GM12878 (cell line): ENCODE data around the gene CD34. TPM values are rescaled to one million over a fixed set of nuclear protein-coding genes. Genes with fewer than 3 reads are reported as not detected.

ENCODE experiments used
- ATAC-seq: fragments of 200-7000 bp; cut with Tn5 transposase; 3 replicates; pipeline ENCODE4 v1.9.1; 2020; ENCODE audit warnings: mild to moderate bottlenecking, moderate library complexity
- BruUV-seq: library from RNA; stranded (reverse); fragments of 400-500 nt; replicated peaks from 2 replicates; lab custom pipeline; 2021; lab: Mats Ljungman, UMichigan
- CTCF ChIA-PET: fragments of 300-600 bp; sonication (Branson Sonifier 250); formaldehyde crosslinking; extraction: SDS; loops from one replicate; lab custom pipeline; 2021; ENCODE audit warnings: inconsistent platforms; lab: Yijun Ruan, JAX
- POLR2A ChIA-PET: fragments of 350-600 bp; formaldehyde crosslinking; extraction: SDS; loops from one replicate; lab custom pipeline; 2021; ENCODE audit warnings: inconsistent platforms; lab: Charles Lee
- RAD21 ChIA-PET: fragments of 300-600 bp; sonication (Branson Sonifier 250); formaldehyde crosslinking; loops from one replicate; lab custom pipeline; 2023; ENCODE audit warnings: antibody characterized with exemption; ENCODE audit not compliant: unreplicated experiment; lab: Charles Lee
- SMC1A ChIA-PET: fragments of 300-600 bp; sonication (Branson Sonifier 250); formaldehyde crosslinking; loops from one replicate; lab custom pipeline; 2023; ENCODE audit not compliant: unreplicated experiment, uncharacterized antibody; lab: Charles Lee
- DNase-seq: peaks from one replicate; pipeline ENCODE4 v3.0.0-alpha.2; 2011; ENCODE audit warnings: low read depth, low spot score
- FAIRE-seq: peaks from 3 replicates; lab custom pipeline; 2011; peaks lifted over from hg19 to GRCh38; lab: Jason Lieb, UNC
- H2AFZ ChIP-seq: 2 replicates; pipeline ENCODE4 v1.6.0; 2011; ENCODE audit warnings: low read depth, low read length, control low read depth; ENCODE audit not compliant: control insufficient read depth
- H3K27ac ChIP-seq: 2 replicates; pipeline ENCODE4 v1.5.1; 2011; ENCODE audit warnings: control low read depth; ENCODE audit not compliant: control insufficient read depth, insufficient read depth
- H3K27me3 ChIP-seq, 2 experiments: replicated peaks in 1 of 2; 2 replicates each; pipeline versions ENCODE4 v1.6.0 to v1.6.1; 2011; ENCODE audit warnings: low read length in 1 of 2; ENCODE audit not compliant: control insufficient read depth in 2 of 2, insufficient read depth in 2 of 2
- H3K36me3 ChIP-seq, 2 experiments: 2 replicates each; pipeline ENCODE4 v1.5.1; 2011; ENCODE audit warnings: low read length in 1 of 2; ENCODE audit not compliant: control insufficient read depth in 2 of 2, insufficient read depth in 2 of 2
- H3K4me1 ChIP-seq: 2 replicates; pipeline ENCODE4 v1.6.1; 2011; ENCODE audit warnings: mild to moderate bottlenecking, low read length, moderate library complexity, mixed read lengths; ENCODE audit not compliant: control insufficient read depth, insufficient read depth
- H3K4me2 ChIP-seq: 2 replicates; pipeline ENCODE4 v1.6.0; 2011; ENCODE audit warnings: control low read depth; ENCODE audit not compliant: control insufficient read depth, insufficient read depth
- H3K4me3 ChIP-seq: fragments of 200-600 bp; sonication (generic); 2 replicates; pipeline ENCODE4 v1.5.1; 2016
- H3K79me2 ChIP-seq: 2 replicates; pipeline ENCODE4 v1.6.0; 2011; ENCODE audit warnings: low read length; ENCODE audit not compliant: control insufficient read depth, insufficient read depth
- H3K9ac ChIP-seq: 2 replicates; pipeline ENCODE4 v1.8.0; 2011; ENCODE audit warnings: low read length, control low read depth, mixed read lengths; ENCODE audit not compliant: control insufficient read depth, insufficient read depth
- H3K9me3 ChIP-seq: replicated peaks from 3 replicates; pipeline ENCODE4 v1.5.1; 2011; ENCODE audit warnings: mild to moderate bottlenecking, low read length; ENCODE audit not compliant: control insufficient read depth, insufficient read depth
- H4K20me1 ChIP-seq: 2 replicates; pipeline ENCODE4 v1.6.0; 2011; ENCODE audit not compliant: control insufficient read depth, insufficient read depth
- ATF7 ChIP-seq: fragments of 450-650 bp; IDR thresholded peaks from 2 replicates; pipeline ENCODE4 v1.6.1; 2016; ENCODE audit warnings: low read depth, mild to moderate bottlenecking
- CBFB ChIP-seq: IDR thresholded peaks from 2 replicates; pipeline ENCODE4 v1.6.1; 2016; ENCODE audit warnings: antibody characterized with exemption, low read depth
- DPF2 ChIP-seq: fragments of 450-650 bp; IDR thresholded peaks from 2 replicates; pipeline ENCODE4 v1.6.1; 2017; ENCODE audit warnings: mild to moderate bottlenecking
- IKZF1 ChIP-seq: fragments of 450-650 bp; conservative IDR thresholded peaks from 2 replicates; pipeline ENCODE4 v1.6.1; 2017; ENCODE audit warnings: antibody characterized with exemption, mild to moderate bottlenecking
- MTA2 ChIP-seq: fragments of 450-650 bp; IDR thresholded peaks from 2 replicates; pipeline ENCODE4 v1.6.1; 2016; ENCODE audit warnings: low read depth, mild to moderate bottlenecking, moderate library complexity
- RUNX3 ChIP-seq: IDR thresholded peaks from 2 replicates; pipeline ENCODE4 v1.6.1; 2012; ENCODE audit warnings: low read length, inconsistent platforms
- SREBF2 ChIP-seq: IDR thresholded peaks from 2 replicates; pipeline ENCODE4 v1.6.1; 2012; ENCODE audit warnings: mild to moderate bottlenecking, low read length
- YY1 ChIP-seq: IDR thresholded peaks from 2 replicates; pipeline ENCODE4 v1.6.1; 2011; ENCODE audit warnings: low read depth, mild to moderate bottlenecking, low read length
- ZNF384 ChIP-seq: IDR thresholded peaks from 2 replicates; pipeline ENCODE4 v1.6.1; 2012; ENCODE audit warnings: low read depth, mild to moderate bottlenecking, low read length, improper control_type of control experiment, borderline replicate concordance
- ZNF622 ChIP-seq: fragments of 450-650 bp; IDR thresholded peaks from 2 replicates; pipeline ENCODE4 v1.6.1; 2017; ENCODE audit warnings: mild to moderate bottlenecking, inconsistent platforms
- WGBS: methylation state at CpG from one replicate; pipeline ENCODE4 v1.1.6; 2016; ENCODE audit warnings: low lambda C conversion rate; ENCODE audit not compliant: insufficient replicate concordance, insufficient coverage; ENCODE audit errors: missing lambda C conversion rate; 5-methylcytosine and 5-hydroxymethylcytosine counted together
- in situ Hi-C: fragments of 300-500 bp; cut with MboI; formaldehyde crosslinking; loops from 9 replicates; pipeline ENCODE4 v1.14.3; 2018; ENCODE audit warnings: mixed read lengths
- intact Hi-C: fragments of 100-400 bp; cut with micrococcal nuclease; formaldehyde crosslinking; loops from one replicate; pipeline ENCODE4 v1.14.2; 2022; ENCODE audit not compliant: unreplicated experiment
- polyA plus RNA-seq, 11 experiments: library from polyadenylated mRNA; depleted of rRNA in 4 of 11; unstranded in 6 of 11; stranded (reverse) in 5 of 11; fragments of >200 nt; fragmentation: Nextera tagmentation in 4 of 11; fragmentation: Illumina TruSeq in 1 of 11; extraction: Ambion mirVana in 4 of 11; extraction: Trizol in 1 of 11; gene quantifications; 1 replicate in 1 of 11; 2 replicates in 10 of 11; pipeline versions ENCODE4 v1.2.1 to v1.2.3, GENCODE V29; 2011 to 2016; ENCODE audit warnings: inconsistent platforms in 2 of 11, missing spikeins in 2 of 11, low read depth in 1 of 11
- total RNA-seq, 4 experiments: library from RNA; depleted of rRNA in 3 of 4; stranded (reverse); fragments of >200 nt in 3 of 4; fragmentation: Illumina TruSeq in 1 of 4; extraction: Trizol in 1 of 4; gene quantifications; 2 replicates each; pipeline versions ENCODE4 v1.2.1 to v1.2.3, GENCODE V29; 2013 to 2021

The CD34 gene
- total and polyA plus RNA-seq, 10 of the 15 experiments (the other 5 are each of a cell fraction or from before 2014, with no cell fraction given) = under 0.01 to 0.08 (median 0.02) TPM; not detected in 6

DNA sequence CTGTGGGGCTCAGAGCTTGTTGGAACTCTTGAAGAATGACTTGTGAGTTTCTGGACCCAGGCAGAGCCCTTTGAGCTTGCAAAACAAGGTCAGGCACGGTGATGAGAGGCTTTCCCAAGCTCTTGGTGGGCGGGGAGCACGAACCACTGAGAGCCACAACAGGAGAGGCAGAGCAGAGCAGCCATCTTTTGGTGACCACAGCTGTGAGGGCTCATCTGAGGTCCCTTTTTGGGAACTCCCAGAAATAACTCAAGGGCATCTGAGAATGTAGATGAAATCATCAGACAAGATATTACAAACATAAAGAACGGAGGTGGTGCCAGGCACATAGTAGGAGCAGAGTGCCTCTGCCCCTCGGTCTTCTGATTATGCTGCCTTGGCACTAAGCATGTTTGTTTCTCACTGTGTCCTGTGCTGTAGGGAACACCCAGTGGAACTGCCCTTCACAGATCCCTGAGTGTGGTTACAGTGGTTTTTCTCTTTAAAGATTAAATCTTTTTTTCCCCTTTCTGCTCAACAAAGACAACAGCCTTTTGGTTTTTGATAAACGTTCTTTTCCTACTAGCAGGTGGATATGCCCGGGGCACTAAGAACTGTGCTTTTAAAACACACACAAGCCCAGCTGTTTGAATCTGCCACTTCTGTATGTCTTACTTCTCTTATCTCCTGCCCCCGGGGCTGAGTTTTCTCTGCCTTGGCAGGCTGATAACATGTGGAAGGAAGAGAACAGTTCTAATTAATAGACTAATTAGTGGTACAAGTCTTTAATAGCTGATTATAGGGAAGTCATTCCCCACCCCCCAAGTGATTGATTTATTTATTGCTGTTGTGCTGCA lies 37.7 kb downstream of the CD34 start:
- FAIRE-seq = no peak
- TF ChIP-seq ZNF622 = no peak
- no peak for TF ChIP-seq SREBF2
- TF ChIP-seq CBFB = 0 out of 2 replicates have a peak, but pooled peaks have one; percentile 44
- no peak for TF ChIP-seq ATF7
- peak; percentile 72 for TF ChIP-seq RUNX3
- TF ChIP-seq YY1 = peak; percentile 88
- TF ChIP-seq DPF2 = peak; percentile 71
- peak; percentile 21; the same call in 1 of the 2 replicates for TF ChIP-seq MTA2
- TF ChIP-seq IKZF1 = peak; percentile 27; the same call in 1 of the 2 replicates
- TF ChIP-seq ZNF384 = no peak
- DNase-seq = no peak
- Histone ChIP-seq H2AFZ (peak overlapping the region; percentile 81), H3K27me3 (no peaks in the 10 kb centered on the region), H3K9me3 (no peaks in the 10 kb centered on the region), H3K27ac (no peak overlapping the region), H3K4me1 (peaks cover 24% of the 10 kb centered on the region), H3K4me3 (no peak overlapping the region), H3K4me2 (peak overlapping the region; percentile 6; the same call in 1 of the 2 replicates), H3K9ac (peak overlapping the region; percentile 20), H3K36me3 (no peaks in the 10 kb centered on the region), H4K20me1 (no peaks in the 10 kb centered on the region), H3K79me2 (peaks cover 7% of the 10 kb centered on the region)
- ChIA-PET CTCF (interaction anchor here (0.6 to 17.7 kb wide), 14 partner anchors 10 to 1211 kb away, joined by 3 to 821 read pairs (median 8); no protein-coding TSS in a partner anchor), POLR2A (interaction anchor here (1.0 to 22.9 kb wide), 10 partner anchors 8 to 120 kb away, joined by 3 to 620 read pairs (median 4); no protein-coding TSS in a partner anchor), RAD21 (interaction anchor here (1.0 to 16.7 kb wide), 10 partner anchors 11 to 90 kb away, joined by 3 to 265 read pairs (median 6); no protein-coding TSS in a partner anchor), SMC1A (interaction anchor here (0.8 to 21.3 kb wide), 12 partner anchors 10 to 90 kb away, joined by 3 to 444 read pairs (median 6); no protein-coding TSS in a partner anchor)
- 12% methylated on average over 8 of the region's 8 CpGs for WGBS
- intact Hi-C loops = no loop called here
- in situ Hi-C loops = no loop called here
- ATAC-seq = peak; percentile 27
- no TSS peak for BruUV-seq
